Astrocyte (in vitro differentiated cells and primary cell): ENCODE data around the gene TPGS1. TPM values are rescaled to one million over a fixed set of nuclear protein-coding genes. Genes with fewer than 3 reads are reported as not detected.

ENCODE experiments used
- DNase-seq: peaks from one replicate; pipeline ENCODE4 v3.0.0-alpha.2; 2010; ENCODE audit warnings: low read depth
- FAIRE-seq: peaks from 2 replicates; lab custom pipeline; 2011; peaks lifted over from hg19 to GRCh38; lab: Jason Lieb, UNC
- H2AFZ ChIP-seq: 2 replicates; pipeline ENCODE4 v1.6.0; 2012; ENCODE audit warnings: low read depth, low read length, inconsistent platforms
- H3K27ac ChIP-seq: 2 replicates; pipeline ENCODE4 v1.5.1; 2011; ENCODE audit warnings: low read depth, low read length, inconsistent platforms
- H3K27me3 ChIP-seq: 2 replicates; pipeline ENCODE4 v1.6.0; 2011; ENCODE audit warnings: low read length, inconsistent platforms; ENCODE audit not compliant: insufficient read depth
- H3K36me3 ChIP-seq: 2 replicates; pipeline ENCODE4 v1.5.1; 2011; ENCODE audit warnings: low read length, inconsistent platforms; ENCODE audit not compliant: insufficient read depth
- H3K4me1 ChIP-seq: 2 replicates; pipeline ENCODE4 v1.5.1; 2011; ENCODE audit warnings: low read length, inconsistent platforms; ENCODE audit not compliant: insufficient read depth
- H3K4me2 ChIP-seq: 2 replicates; pipeline ENCODE4 v1.6.0; 2012; ENCODE audit warnings: low read length, inconsistent platforms
- H3K4me3 ChIP-seq: 2 replicates; pipeline ENCODE4 v1.5.1; 2011; ENCODE audit warnings: low read depth, mild to moderate bottlenecking, low read length, inconsistent platforms; ENCODE audit not compliant: insufficient read depth
- H3K79me2 ChIP-seq: 2 replicates; pipeline ENCODE4 v1.6.0; 2012; ENCODE audit warnings: mild to moderate bottlenecking, low read length, inconsistent platforms; ENCODE audit not compliant: insufficient read depth
- H3K9ac ChIP-seq: 2 replicates; pipeline ENCODE4 v1.6.0; 2012; ENCODE audit warnings: mild to moderate bottlenecking, low read length, inconsistent platforms
- H3K9me3 ChIP-seq: 2 replicates; pipeline ENCODE4 v1.5.1; 2012; ENCODE audit warnings: low read depth, mild to moderate bottlenecking, low read length, inconsistent platforms; ENCODE audit not compliant: insufficient read depth
- H4K20me1 ChIP-seq: 2 replicates; pipeline ENCODE4 v1.6.0; 2012; ENCODE audit warnings: low read length, inconsistent platforms; ENCODE audit not compliant: insufficient read depth
- H3K27ac Mint-ChIP-seq: one replicate; pipeline ENCODE4 v1.8.0; 2021; ENCODE audit warnings: mild to moderate bottlenecking, mixed read lengths; ENCODE audit not compliant: unreplicated experiment
- H3K27me3 Mint-ChIP-seq: one replicate; pipeline ENCODE4 v1.8.0; 2021; ENCODE audit warnings: low read depth, mixed read lengths; ENCODE audit not compliant: unreplicated experiment
- H3K36me3 Mint-ChIP-seq: one replicate; pipeline ENCODE4 v1.8.0; 2021; ENCODE audit warnings: low read depth, mixed read lengths; ENCODE audit not compliant: unreplicated experiment
- H3K4me1 Mint-ChIP-seq: one replicate; pipeline ENCODE4 v1.8.0; 2021; ENCODE audit warnings: low read depth, mixed read lengths; ENCODE audit not compliant: unreplicated experiment
- H3K4me3 Mint-ChIP-seq: one replicate; pipeline ENCODE4 v1.8.0; 2021; ENCODE audit warnings: mild to moderate bottlenecking, moderate library complexity, mixed read lengths; ENCODE audit not compliant: unreplicated experiment
- H3K9me3 Mint-ChIP-seq: one replicate; pipeline ENCODE4 v1.8.0; 2021; ENCODE audit warnings: mild to moderate bottlenecking, mixed read lengths; ENCODE audit not compliant: unreplicated experiment
- EZH2 ChIP-seq: IDR thresholded peaks from 2 replicates; pipeline ENCODE4 v1.6.1; 2012; ENCODE audit warnings: mild to moderate bottlenecking, low read length, inconsistent platforms; ENCODE audit not compliant: insufficient read depth
- total RNA-seq: library from RNA; stranded (reverse); gene quantifications from 2 replicates; pipeline ENCODE4 v1.2.1, GENCODE V29; 2021
- TF ChIP-seq, protein P1 (sequence below): IDR thresholded peaks from 2 replicates; pipeline ENCODE4 v1.5.1; 2011; ENCODE audit warnings: low read depth, mild to moderate bottlenecking, inconsistent platforms, low read length, moderate library complexity; ENCODE audit not compliant: insufficient read depth

The TPGS1 gene
- total RNA-seq, 1 donor from 2014 or later = 17.9 TPM

DNA sequence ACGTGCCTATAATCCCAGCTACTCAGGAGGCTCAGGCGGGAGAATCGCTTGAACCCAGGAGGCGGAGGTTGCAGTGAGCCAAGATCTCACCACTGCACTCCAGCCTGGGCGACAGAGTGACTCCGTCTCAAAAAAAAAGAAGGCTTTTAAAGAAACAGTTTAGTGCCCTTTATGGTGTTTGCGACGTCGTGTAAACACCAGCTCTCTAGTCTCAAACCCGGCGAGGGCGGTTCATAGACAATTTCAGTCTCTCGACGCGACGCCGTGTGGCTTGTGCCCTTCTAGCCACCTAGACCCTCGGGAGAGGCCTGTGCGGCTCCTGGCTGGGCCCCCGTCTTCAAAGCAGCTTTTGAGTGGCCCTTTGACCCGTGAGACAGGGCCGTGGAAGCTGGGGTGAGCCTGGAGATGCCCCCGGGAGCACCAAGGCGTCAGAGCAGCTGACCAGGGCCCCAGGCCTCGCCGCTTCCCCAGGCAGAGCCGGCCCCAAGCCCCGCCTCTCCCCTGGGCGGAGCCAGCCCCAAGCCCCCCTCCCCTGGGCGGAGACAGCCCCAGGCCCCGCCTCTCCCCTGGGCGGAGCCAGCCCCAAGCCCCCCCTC is 16.1 kb upstream of the TPGS1 start:
- no peaks in the 10 kb centered on the region for H3K79me2 ChIP-seq
- H3K27me3 ChIP-seq = no peaks in the 10 kb centered on the region
- H3K4me3 Mint-ChIP-seq = no peak overlapping the region
- no peak for FAIRE-seq
- peaks cover 6% of the 10 kb centered on the region for H3K4me1 ChIP-seq
- H3K27ac Mint-ChIP-seq = no peak overlapping the region
- peaks cover 3% of the 10 kb centered on the region for H3K4me1 Mint-ChIP-seq
- H3K9me3 Mint-ChIP-seq = no peaks in the 10 kb centered on the region
- no peak overlapping the region for H3K4me3 ChIP-seq
- H3K4me2 ChIP-seq = no peak overlapping the region
- TF ChIP-seq EZH2 = no peak
- TF ChIP-seq, protein P1, sequence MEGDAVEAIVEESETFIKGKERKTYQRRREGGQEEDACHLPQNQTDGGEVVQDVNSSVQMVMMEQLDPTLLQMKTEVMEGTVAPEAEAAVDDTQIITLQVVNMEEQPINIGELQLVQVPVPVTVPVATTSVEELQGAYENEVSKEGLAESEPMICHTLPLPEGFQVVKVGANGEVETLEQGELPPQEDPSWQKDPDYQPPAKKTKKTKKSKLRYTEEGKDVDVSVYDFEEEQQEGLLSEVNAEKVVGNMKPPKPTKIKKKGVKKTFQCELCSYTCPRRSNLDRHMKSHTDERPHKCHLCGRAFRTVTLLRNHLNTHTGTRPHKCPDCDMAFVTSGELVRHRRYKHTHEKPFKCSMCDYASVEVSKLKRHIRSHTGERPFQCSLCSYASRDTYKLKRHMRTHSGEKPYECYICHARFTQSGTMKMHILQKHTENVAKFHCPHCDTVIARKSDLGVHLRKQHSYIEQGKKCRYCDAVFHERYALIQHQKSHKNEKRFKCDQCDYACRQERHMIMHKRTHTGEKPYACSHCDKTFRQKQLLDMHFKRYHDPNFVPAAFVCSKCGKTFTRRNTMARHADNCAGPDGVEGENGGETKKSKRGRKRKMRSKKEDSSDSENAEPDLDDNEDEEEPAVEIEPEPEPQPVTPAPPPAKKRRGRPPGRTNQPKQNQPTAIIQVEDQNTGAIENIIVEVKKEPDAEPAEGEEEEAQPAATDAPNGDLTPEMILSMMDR = no peak
- no peaks in the 10 kb centered on the region for H4K20me1 ChIP-seq
- peaks cover 8% of the 10 kb centered on the region for H3K27me3 Mint-ChIP-seq
- H3K9me3 ChIP-seq = no peaks in the 10 kb centered on the region
- H3K36me3 ChIP-seq = no peaks in the 10 kb centered on the region
- no peak for DNase-seq
- H3K27ac ChIP-seq = no peak overlapping the region
- no peak overlapping the region for H2AFZ ChIP-seq
- H3K9ac ChIP-seq = no peak overlapping the region
- peaks cover 2% of the 10 kb centered on the region for H3K36me3 Mint-ChIP-seq

DNA sequence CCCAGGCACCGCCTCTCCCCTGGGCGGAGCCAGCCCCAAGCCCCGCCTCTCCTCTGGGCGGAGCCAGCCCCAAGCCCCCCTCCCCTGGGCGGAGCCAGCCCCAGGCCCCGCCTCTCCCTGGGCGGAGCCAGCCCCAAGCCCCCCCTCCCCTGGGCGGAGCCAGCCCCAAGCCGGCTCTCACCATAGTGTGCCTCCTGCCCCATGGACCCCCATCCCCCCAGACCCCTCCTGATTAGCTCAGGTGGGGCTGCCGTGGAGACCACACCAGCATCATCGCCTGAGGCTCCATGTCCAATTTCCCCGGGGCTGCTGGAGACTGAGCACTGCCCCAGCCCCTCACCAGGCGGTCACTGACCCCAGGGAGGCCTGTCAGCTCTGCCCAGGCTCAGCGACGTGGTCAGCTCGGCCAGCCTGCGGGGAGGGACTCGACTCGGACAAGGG is 15.2 kb upstream of the TPGS1 start:
- no peak for FAIRE-seq

More for the DNA sequence above, 15.2 kb upstream of the TPGS1 start:
- no peaks in the 10 kb centered on the region for H3K36me3 ChIP-seq
- H3K4me2 ChIP-seq = no peak overlapping the region
- H3K27ac ChIP-seq = no peak overlapping the region
- peaks cover 8% of the 10 kb centered on the region for H3K27me3 Mint-ChIP-seq
- no peak for DNase-seq
- H3K27ac Mint-ChIP-seq = no peak overlapping the region
- H3K9me3 Mint-ChIP-seq = no peaks in the 10 kb centered on the region
- peaks cover 3% of the 10 kb centered on the region for H3K4me1 Mint-ChIP-seq
- H4K20me1 ChIP-seq = no peaks in the 10 kb centered on the region
- no peak overlapping the region for H2AFZ ChIP-seq
- H3K4me3 ChIP-seq = no peak overlapping the region
- H3K4me1 ChIP-seq = peaks cover 6% of the 10 kb centered on the region
- H3K27me3 ChIP-seq = no peaks in the 10 kb centered on the region
- H3K4me3 Mint-ChIP-seq = no peak overlapping the region
- TF ChIP-seq, protein P1 = no peak
- TF ChIP-seq EZH2 = no peak
- H3K9me3 ChIP-seq = no peaks in the 10 kb centered on the region
- H3K36me3 Mint-ChIP-seq = peaks cover 2% of the 10 kb centered on the region
- no peaks in the 10 kb centered on the region for H3K79me2 ChIP-seq
- H3K9ac ChIP-seq = no peak overlapping the region
